SW480 (cell line): ENCODE results near the gene CDYL.

Source experiments
- DNase-seq: peaks from one replicate; pipeline ENCODE4 v3.0.0-alpha.2; 2016; ENCODE audit warnings: low spot score

Gene CDYL

DNA sequence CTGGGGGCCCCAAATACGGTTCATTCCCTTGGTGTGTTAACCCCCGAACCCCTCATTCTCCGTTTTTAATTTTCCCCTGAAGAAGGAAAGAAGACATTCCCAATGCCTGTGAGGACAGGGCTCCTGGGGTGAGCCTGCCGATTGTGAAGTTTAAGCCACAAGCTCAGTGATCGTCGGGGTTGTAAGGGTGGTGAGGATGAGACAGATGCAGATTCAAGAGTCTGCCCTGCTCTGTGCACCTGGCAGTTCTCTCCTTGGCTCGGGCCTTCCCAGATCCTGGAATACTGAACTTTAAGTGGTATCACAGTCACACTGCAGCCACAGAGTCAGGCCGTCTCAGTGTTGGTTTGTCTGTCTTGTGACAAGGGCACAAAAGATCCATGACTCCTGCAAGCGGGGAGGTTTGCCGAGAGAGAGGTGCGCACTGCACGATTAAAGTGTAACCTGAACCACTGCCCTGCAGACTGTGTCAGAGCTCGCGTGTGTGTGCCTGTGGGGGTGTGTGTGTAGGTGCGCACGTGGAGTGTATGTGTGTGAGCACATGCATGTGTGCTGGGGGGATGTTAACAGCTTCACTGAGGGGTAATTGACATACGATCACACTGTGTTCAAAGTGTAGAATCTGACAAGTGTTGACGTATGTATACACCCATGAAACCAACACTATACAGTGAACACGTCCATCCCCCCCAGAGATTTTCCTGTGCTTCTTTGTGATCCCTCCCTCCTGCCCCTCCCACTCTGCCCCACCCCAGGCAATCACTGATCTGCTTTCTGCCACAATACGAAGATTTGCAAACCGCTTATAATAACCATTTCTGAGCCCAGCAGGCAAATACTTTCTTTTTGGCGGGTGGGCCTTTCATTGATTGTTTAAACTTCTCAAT is 188.7 kb downstream of the CDYL start:
- no peak for DNase-seq

DNA sequence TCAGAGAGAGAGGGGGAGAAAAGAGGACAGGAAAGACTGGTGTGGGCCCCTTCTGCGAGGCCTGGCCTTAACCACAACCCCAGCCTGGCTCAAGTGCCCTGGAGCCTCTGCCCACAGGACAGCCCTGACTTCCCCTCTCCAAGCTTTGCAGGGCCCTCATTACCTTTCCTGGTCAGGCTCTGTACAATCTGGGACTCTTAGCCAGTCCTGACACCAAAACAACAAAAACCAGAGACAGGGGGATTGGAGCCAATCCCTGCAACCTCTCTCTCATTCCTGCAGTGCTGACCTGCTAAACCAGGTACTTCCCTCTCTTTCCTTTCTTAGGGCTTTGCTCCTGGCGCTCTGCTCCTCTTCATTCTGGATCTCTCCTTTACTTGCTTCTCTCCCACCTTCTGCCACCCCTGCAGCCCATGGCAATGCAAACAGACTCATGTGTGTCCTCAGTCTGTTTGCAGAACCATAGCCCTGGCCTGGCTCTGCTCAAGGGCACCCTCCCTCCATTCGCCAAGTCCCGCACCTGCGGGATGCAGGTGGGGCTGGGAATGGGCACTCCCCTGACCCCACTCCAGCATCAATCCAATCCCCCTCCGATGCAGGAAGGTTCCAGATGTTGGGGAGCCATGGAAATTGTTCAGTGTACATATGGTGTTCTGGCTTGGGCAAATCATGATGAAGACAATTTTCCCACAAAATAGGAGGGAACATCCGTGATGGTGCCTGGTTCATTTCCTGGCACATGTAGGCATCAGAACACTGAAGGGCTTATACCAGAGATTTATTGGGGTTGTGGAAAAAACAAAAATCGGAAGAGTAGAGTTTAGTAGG is 189.6 kb downstream of the CDYL start:
- DNase-seq: no peak

DNA sequence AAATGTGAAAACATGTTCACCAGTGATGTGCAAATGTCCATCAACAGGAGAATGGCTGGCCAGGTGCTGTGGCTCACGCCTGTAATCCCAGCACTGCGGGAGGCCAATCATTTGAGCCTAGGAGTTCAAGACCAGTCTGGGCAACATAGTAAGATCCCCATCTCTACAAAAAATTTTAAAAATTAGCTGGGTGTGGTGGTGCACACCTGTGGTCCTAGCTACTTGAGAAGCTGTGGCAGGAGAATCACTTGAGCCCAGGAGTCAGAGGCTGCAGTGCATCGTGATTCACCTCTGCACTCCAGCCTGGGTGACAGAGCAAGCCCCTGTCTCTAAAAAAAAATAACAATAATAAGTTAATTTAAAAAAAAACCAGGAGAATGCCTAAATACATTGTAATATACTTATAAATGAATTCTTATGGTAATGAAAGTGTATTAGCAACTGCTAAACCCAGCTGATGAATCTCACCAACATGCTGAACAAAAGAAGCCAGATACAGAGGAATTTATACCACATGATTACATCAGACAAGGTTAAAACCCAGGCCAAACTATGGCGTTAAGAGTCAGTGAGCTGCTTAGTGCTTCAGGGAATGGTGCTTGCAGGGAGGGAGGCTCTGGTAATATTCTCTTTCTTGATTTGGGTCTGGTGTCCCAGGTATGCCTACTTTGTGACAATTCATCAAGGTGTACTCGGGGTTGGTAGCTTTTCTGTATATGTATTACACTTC is 191.3 kb downstream of the CDYL start:
- DNase-seq: no peak

DNA sequence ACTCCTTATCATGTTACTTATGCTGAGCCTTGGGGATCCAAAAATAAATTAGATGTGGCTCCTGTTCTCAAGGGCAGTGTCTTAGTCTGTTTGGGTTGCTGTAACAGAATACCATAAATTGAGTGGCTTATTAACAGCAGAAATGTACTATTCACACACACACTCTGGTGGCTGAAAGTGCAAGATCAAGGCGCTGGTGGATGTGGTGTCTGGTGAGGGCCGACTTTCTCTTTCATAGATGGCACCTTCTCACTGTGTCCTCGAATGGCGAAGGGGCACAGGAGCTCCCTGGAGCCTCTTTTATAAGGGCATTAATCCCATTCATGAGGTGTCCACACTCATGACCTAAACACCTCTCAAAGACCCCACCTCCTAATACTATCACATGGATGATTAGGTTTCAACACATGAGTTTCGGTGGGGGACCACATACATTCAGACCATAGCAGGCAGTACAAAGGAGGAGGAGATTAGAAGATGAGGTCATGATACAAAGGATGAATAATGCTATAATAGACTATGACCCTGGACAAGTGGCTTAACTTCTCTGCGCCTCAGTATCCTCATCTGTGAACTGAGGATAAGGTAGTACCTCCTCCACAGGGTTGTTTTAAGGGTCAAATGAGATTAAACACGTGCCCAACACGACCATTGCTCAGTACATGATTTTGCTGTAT is 193.5 kb downstream of the CDYL start:
- no peak for DNase-seq

DNA sequence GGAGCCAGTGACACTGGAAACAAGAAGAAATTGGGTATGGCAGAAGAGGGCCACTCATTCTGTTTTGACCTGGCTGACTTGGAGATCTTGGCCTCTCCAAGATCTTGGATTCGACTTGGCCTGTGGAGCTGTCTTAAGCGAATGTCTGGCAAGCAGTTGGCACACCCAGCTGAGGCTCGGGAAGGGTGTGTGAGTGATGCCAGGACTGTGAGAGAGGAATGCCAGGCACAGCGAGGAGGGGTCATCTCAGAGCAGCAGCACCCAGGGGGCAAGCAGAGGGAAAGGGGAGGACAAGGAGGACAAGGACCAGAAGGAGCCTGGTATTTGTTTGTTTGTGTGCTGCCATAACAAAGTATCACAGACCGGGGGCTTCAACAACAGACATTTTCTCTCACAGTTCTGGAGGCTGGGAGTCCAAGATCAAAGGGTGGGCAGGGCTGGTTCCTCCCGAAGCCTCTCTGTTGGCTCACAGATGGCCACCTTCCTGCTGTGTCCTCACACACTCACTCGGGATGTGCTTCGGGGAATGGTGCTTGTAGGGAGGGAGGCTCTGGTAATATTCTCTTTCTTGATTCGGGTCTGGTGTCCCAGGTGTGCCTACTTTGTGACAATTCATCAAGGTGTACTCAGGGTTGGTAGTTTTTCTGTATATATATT is 194.7 kb downstream of the CDYL start:
- DNase-seq: no peak

DNA sequence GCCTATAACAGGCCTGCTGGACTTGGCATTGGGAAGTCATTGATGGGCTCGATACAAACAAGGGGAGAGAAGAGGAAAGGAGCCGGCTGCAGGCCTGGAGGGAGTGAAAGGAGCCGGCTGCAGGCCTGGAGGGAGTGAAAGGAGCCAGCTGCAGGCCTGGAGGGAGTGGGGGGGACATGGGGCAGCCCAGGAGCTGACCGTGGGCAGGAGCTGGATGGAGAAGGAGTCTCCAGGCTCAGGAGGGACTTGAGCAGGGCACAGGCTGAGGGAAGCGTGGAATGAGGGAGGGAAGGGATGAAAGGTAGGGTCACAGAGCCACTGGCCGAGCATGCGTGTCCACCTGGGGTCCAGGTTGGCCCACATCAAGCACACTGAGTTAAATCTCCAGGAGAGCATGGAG is 195.6 kb downstream of the CDYL start:
- DNase-seq: no peak

DNA sequence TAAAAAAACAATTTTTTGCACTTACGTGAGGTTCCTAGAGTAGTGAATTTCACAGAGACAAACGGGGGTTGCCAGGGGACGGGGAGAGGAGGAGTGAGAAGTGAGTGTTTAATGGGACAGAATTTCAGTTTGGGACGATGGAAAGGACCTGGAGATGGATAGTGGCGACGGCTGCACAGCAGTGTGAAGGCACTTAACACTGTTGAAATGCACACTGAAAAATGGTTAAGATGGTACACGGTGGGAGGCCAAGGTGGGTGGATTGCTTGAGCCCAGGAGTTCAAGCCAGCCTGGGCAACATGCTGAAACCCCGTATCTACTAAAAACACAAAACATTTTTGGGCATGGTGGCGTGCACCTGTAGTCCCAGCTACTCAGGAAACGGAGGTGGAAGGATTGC is 196.2 kb downstream of the CDYL start:
- DNase-seq: no peak

DNA sequence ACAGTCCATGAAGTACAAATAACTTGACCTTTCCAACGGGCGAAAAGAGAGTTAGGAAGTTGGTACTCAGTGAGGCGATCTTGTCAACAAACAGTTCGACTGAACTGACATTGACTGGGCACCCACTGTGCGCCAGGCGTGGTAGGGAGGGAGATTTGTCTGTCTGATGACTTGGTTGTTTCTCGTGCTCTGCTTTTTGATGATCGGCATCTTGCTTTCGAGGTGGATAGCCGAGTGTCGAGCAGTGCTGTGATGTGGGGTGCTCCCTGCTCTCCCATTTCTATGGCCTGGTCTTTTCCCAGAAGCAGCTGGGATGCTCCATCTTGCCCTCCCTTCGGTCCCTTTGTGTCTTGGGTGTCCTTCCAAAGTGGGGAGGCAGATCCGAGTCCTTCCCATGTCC is 197.2 kb downstream of the CDYL start:
- no peak for DNase-seq

DNA sequence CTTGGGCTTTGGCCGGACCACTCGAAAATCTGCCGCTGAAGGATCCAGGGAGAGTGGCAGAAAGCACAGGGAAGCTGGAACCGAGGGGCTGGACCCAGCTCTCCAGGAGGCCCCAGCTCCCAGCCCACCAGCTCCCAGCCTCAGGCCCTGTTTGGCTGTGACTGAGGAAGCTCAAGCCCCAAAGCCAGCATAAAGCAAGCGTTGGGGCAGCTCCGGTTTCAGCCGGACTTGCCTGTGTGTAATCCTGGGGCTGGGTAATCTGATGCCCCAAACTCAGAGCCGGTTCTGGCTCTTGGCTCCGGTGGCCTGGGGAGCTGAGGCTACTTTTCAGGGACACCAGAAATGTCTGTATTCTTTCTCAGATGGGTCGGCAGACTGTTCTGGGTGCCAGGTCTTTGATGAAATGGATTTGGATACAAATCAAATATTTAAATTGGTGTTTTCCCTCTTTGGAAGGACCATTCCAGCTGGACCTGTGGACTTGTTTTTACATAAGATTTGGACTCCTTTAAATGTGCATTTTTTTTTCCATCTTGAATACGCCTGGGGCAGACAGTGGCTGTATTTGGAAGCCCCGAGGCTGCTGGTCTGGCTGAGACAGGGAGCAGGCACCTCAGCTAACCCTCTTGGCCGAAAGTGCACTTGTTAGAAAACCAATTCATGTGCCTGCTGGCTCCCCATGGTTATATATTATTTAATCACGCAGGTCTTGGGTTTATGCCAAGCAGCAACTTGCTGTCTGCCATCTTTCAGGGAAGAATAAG is 198.0 kb downstream of the CDYL start:
- no peak for DNase-seq

DNA sequence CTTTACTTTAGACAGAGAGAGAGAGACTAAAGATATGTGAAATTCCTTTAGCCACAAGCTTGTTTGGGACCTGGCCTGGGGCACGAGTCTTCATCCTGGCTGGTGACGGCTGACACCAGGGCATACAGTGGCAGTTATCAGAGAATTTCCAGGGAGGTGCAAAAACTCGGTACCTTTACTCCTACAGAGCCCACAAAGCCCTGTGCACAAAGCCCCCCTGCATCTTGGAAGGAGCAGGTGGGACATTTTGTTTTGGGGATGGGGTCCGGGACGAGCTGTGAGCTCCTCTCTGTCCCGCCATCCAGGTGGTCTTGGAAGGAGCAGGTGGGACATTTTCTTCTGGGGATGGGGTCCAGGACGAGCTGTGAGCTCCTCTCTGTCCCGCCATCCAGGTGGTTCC is 198.8 kb downstream of the CDYL start:
- no peak for DNase-seq

DNA sequence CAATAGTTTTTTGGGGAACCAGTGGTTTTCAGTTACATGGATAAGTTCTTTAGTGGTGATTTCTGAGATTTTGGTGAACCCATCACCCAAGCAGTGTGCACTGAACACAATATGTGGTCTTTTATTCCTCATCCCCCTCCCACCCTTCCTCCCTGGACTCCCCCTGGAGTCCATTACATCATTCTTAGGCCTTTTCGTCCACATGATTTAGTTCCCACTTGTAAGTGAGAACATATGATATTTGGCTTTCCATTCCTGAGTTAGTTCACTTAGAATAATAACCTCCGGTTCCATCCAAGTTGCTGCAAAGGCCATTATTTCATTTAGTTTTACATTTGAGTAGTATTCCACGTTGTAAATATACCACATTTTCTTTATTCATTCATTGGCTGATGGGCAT is 199.3 kb downstream of the CDYL start:
- no peak for DNase-seq

DNA sequence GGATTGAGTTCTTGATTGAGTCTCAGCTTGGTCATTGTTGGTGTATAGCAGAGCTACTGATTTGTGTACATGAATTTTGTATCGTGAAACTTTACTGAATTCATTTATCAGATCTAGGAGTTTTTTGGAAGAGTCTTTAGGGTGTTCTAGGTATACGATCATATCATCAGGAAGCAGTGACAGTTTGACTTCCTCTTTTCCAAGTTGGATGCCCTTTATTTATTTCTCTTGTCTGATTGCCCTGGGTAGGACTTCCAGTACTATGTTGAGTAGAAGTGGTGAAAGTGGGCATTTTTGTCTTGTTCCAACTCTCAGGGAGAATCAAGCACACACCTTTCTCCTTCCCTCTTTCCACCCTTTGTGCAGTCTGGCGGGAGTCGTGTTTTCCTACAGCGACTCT is 201.3 kb downstream of the CDYL start:
- no peak for DNase-seq

DNA sequence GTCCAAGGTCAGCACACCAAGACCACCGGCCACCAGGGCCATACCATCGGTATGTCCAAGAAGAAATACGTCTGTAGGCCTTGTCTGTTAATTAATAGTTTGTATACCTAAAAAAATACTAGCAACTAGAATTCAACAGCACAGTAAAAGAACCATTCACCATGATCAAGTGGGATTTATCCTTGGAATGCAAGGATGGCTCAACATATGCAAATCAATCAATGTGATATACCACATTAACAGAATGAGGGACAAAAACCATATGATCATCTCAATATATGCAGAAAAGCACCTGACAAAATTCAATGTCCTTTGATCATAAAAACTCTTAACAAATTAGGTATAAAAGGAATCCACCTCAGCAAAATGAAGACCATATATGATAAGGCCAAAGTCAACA is 203.2 kb downstream of the CDYL start:
- no peak for DNase-seq

DNA sequence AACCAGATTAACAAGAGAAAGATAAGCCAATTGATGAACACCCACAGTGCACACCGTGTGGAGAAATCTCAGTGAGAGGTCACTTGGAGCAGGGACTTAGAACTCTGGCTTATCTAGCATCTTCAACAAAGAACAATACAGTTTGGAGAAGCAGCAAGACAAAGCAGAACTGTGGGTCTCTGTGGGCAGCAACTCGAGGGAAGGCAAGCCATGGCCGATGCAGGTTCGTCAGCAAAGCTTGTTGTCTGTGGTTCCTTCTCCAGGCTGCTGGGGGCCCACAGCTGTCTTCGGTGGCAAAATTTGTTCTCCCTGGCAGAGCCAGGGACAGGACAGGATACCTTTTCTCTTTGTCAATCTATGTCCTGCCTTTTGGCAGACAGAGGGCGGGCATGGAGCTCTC is 205.6 kb downstream of the CDYL start:
- DNase-seq: no peak

DNA sequence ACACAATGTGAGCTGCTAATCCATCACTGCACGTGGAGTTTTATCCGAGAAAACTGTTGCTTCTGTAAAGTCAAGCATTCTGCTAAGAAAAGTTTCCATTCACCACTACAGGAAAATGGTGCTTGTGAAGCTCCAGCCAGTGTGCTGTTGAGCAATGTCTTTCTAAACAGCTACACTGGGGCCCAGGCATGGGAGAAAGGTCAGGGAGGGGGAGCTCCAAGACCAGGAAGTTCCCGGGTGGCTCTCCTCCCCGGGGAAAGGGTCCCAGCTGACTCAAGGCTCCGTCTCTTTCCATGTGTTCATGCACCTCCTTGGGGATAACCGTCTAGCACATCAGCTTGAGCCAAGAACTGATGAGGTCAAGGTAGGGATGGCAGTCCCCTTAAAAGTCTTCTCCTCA is 207.1 kb downstream of the CDYL start:
- DNase-seq: no peak

DNA sequence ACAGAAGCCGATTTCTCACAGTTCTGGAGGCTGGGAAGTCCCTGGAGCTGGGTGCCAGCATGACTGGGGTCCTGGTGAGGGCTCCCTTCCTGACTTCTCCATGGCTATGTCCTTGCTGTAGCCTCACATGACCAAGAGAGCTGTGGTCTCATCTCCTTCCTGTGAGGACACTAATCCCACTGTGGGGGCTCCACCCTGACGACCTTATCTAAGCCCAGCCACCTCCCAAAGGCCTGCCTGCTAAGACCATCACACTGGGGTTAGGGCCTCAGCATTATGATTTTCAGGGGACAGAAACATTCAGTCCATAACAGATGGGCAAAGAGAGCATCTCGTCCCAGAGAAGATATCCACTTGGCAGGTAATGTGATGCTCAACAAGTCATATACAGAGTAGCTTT is 210.8 kb downstream of the CDYL start:
- no peak for DNase-seq

DNA sequence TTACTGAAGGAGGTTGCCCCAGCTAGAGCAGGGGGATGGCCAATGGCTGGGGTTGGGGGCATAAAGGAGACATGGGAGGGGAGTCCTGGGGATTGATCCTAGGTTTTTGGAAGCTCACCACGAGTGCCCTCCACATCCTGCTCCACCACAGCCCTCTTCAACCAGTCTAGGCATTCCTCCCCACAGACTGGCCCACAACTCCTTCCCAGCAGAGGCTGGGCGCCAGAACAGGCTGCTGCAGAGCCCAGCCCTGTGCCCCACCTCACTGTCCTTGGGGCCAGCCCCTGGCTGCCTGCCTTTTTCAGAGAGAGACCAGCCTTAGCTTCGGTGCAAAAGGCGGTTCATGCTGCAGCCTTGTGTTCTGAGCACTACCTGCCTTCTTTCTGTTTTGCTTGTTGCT is 211.2 kb downstream of the CDYL start:
- DNase-seq: no peak

DNA sequence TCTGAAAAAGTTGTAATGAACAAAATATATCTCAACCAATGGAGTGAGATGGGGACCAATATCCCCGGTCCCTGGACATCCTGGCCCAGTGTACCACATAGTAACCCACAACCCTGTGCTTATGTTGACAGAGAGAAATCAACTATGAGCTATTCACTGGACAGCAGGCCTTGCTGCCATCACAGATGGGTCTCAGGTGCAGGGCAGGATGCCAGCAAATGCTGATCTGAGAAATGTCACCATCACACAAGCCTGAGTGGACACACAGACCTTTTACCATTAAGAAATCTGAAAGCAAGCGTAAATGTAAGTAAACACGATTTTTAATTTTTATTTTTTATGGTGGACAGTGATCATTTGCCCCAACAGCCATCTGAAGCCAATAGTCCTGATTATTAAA is 218.5 kb downstream of the CDYL start:
- DNase-seq: no peak

DNA sequence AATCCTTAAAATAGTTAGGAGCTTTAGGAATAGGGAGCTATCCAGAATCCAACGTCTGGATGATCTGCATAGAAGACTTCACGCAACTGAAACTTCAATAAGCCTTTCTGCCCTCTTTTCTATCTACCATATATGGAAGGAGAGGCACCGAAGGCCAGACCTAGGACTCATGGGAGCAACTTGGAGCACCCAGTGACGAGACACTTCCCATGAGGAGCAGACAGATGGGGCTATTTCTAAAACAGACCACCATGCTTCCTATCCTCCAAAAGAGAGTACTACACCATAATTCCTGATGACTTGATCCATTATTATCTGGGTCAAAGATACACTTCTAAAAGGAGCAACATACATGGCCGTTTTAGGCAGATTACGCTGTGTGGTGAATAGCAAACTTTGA is 221.7 kb downstream of the CDYL start:
- DNase-seq: no peak

DNA sequence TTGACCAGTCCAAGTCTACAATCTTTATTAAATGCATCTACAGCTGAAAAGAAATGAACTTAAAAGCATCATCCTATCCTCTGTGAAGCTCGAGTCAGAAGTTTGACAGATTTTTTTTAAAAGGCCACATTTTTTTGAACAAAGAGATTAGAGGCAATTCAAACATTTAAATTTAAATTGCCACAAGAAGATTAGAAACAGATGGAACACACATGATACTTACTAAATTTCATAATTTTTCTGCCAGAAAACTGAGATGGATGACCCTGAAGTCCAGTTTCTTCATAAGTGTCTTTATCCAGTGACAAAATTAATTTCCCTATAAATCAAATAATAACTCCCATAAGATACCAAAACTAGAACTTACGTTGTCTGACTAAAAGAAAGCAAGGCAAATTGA is 223.4 kb downstream of the CDYL start:
- no peak for DNase-seq
